SHP77 treated with DMSO at 0.1 percent for 48 hours (cell line): ENCODE measurements around the gene CACNA1C.
"Not testable (repeated sequence)": the region's sequence is repeated elsewhere in the genome, so short reads cannot be mapped to it uniquely, and the experiment has no call there.

Experiments
- DNase-seq: peaks from one replicate; lab custom pipeline; 2025; lab: John Stamatoyannopoulos, UW

The CACNA1C gene

GRCh38 chr12:2485681-2486080 lies 432.9 kb downstream of the CACNA1C start:
- no peak for DNase-seq

- no peak for DNase-seq
Measured at GRCh38 chr12:2486796-2487195, 434.0 kb downstream of the CACNA1C start.

GRCh38 chr12:2487278-2487677 lies 434.5 kb downstream of the CACNA1C start:
- no peak for DNase-seq

- DNase-seq = no peak
Measured at GRCh38 chr12:2488131-2488530, 435.3 kb downstream of the CACNA1C start.

- DNase-seq = no peak
Measured at GRCh38 chr12:2488596-2488995, 435.8 kb downstream of the CACNA1C start.

GRCh38 chr12:2489275-2489674 lies 436.5 kb downstream of the CACNA1C start:
- DNase-seq = no peak

- no peak for DNase-seq
Measured at GRCh38 chr12:2490831-2491230, 438.0 kb downstream of the CACNA1C start.

- not testable (repeated sequence) for DNase-seq
Measured at GRCh38 chr12:2491349-2491748, 438.6 kb downstream of the CACNA1C start.

- no peak for DNase-seq
Measured at GRCh38 chr12:2492236-2492635, 439.4 kb downstream of the CACNA1C start.

GRCh38 chr12:2493086-2493485 lies 440.3 kb downstream of the CACNA1C start:
- DNase-seq = no peak

- no peak for DNase-seq
Measured at GRCh38 chr12:2494486-2495192, 441.9 kb downstream of the CACNA1C start.

- DNase-seq = no peak
Measured at GRCh38 chr12:2495417-2496112, 442.8 kb downstream of the CACNA1C start.

GRCh38 chr12:2498964-2499500 lies 446.2 kb downstream of the CACNA1C start:
- no peak for DNase-seq

GRCh38 chr12:2501464-2502191 lies 448.8 kb downstream of the CACNA1C start:
- no peak for DNase-seq

GRCh38 chr12:2503036-2503435 lies 450.2 kb downstream of the CACNA1C start:
- no peak for DNase-seq

- no peak for DNase-seq
Measured at GRCh38 chr12:2503762-2504161, 451.0 kb downstream of the CACNA1C start.

- DNase-seq = no peak
Measured at GRCh38 chr12:2504577-2504976, 451.8 kb downstream of the CACNA1C start.

GRCh38 chr12:2507814-2508213 lies 455.0 kb downstream of the CACNA1C start:
- DNase-seq = no peak

GRCh38 chr12:2509137-2509536 lies 456.4 kb downstream of the CACNA1C start:
- DNase-seq = no peak

- DNase-seq = no peak
Measured at GRCh38 chr12:2510045-2510444, 457.3 kb downstream of the CACNA1C start.

GRCh38 chr12:2513141-2514037 lies 460.6 kb downstream of the CACNA1C start:
- DNase-seq = no peak

- no peak for DNase-seq
Measured at GRCh38 chr12:2514038-2514340, 461.2 kb downstream of the CACNA1C start.
